Measurements from ENCODE around the gene TBX10.
"Not testable (repeated sequence)": the region's sequence is repeated elsewhere in the genome, so short reads cannot be mapped to it uniquely, and the experiment has no call there.

Gene TBX10

GRCh38 chr11:67614730-67615714 is 24.5 kb downstream of the TBX10 start:
- DNase-seq, result peak; percentile 65

- DNase-seq, result peak; percentile 82
Measured at GRCh38 chr11:67613960-67614715, 25.4 kb downstream of the TBX10 start.

- DNase-seq, result no peak
Measured at GRCh38 chr11:67613313-67613959, 26.1 kb downstream of the TBX10 start.

GRCh38 chr11:67612751-67613150 is 26.8 kb downstream of the TBX10 start:
- DNase-seq, result no peak

- no peak for DNase-seq
Measured at GRCh38 chr11:67611704-67612587, 27.6 kb downstream of the TBX10 start.

- DNase-seq, result no peak
Measured at GRCh38 chr11:67611165-67611564, 28.4 kb downstream of the TBX10 start.

GRCh38 chr11:67610302-67610868 is 29.2 kb downstream of the TBX10 start:
- no peak for DNase-seq

- DNase-seq, result no peak
Measured at GRCh38 chr11:67609316-67609715, 30.2 kb downstream of the TBX10 start.

GRCh38 chr11:67608486-67608885 is 31.1 kb downstream of the TBX10 start:
- no peak for DNase-seq

GRCh38 chr11:67607507-67607906 is 32.1 kb downstream of the TBX10 start:
- DNase-seq, result no peak

GRCh38 chr11:67606492-67607295 is 32.9 kb downstream of the TBX10 start, which contains the start of gene NDUFV1:
Gene NDUFV1, plus strand, starts transcription at chr11:67606936. Its CDS starts 69 bp downstream, at chr11:67607005.
- peak; percentile 98 for DNase-seq

- DNase-seq, result no peak
Measured at GRCh38 chr11:67606093-67606491, 33.5 kb downstream of the TBX10 start.

GRCh38 chr11:67605231-67606011 is 34.1 kb downstream of the TBX10 start:
- DNase-seq, result no peak

GRCh38 chr11:67604815-67605214 is 34.7 kb downstream of the TBX10 start:
- DNase-seq, result no peak

- not testable (repeated sequence) for DNase-seq
Measured at GRCh38 chr11:67604119-67604518, 35.4 kb downstream of the TBX10 start.

- no peak for DNase-seq
Measured at GRCh38 chr11:67601098-67601497, 38.5 kb downstream of the TBX10 start.

GRCh38 chr11:67600324-67601029 is 39.1 kb downstream of the TBX10 start:
- DNase-seq, result no peak

GRCh38 chr11:67599149-67599548 is 40.4 kb downstream of the TBX10 start:
- no peak for DNase-seq

- not testable (repeated sequence) for DNase-seq
Measured at GRCh38 chr11:67597963-67598362, 41.6 kb downstream of the TBX10 start.
